ENCODE measurements around the gene RAB9A.

RAB9A gene

GRCh38 chrX:13697976-13698375 lies 9.0 kb downstream of the RAB9A start:
- no peak for TF ChIP-seq CTCF (IDR thresholded peaks at IDR 0.05; ENCODE audit: control insufficient read depth, insufficient read depth, low read depth, low read length, missing control alignments)
- no peak overlapping the region for H3K4me3 ChIP-seq (ENCODE audit: control insufficient read depth, low read depth, low read length)
- no peak for DNase-seq (ENCODE audit: low read depth)

GRCh38 chrX:13698432-13698831 lies 9.5 kb downstream of the RAB9A start:
- DNase-seq (ENCODE audit: low read depth), result no peak
- TF ChIP-seq CTCF (IDR thresholded peaks at IDR 0.05; ENCODE audit: control insufficient read depth, insufficient read depth, low read depth, low read length, missing control alignments), result no peak
- no peak overlapping the region for H3K4me3 ChIP-seq (ENCODE audit: control insufficient read depth, low read depth, low read length)

- no peak for DNase-seq (ENCODE audit: low read depth)
- no peak overlapping the region for H3K4me3 ChIP-seq (ENCODE audit: control insufficient read depth, low read depth, low read length)
- no peak for TF ChIP-seq CTCF (IDR thresholded peaks at IDR 0.05; ENCODE audit: control insufficient read depth, insufficient read depth, low read depth, low read length, missing control alignments)
Measured at GRCh38 chrX:13699183-13699826, 10.4 kb downstream of the RAB9A start.

GRCh38 chrX:13700380-13700779 lies 11.5 kb downstream of the RAB9A start:
- TF ChIP-seq CTCF (IDR thresholded peaks at IDR 0.05; ENCODE audit: control insufficient read depth, insufficient read depth, low read depth, low read length, missing control alignments), result no peak
- no peak overlapping the region for H3K4me3 ChIP-seq (ENCODE audit: control insufficient read depth, low read depth, low read length)
- no peak for DNase-seq (ENCODE audit: low read depth)

GRCh38 chrX:13702111-13702789 lies 13.3 kb downstream of the RAB9A start:
- DNase-seq (ENCODE audit: low read depth), result no peak
- H3K4me3 ChIP-seq (ENCODE audit: control insufficient read depth, low read depth, low read length), result no peak overlapping the region

GRCh38 chrX:13703135-13703534 lies 14.2 kb downstream of the RAB9A start:
- DNase-seq (ENCODE audit: low read depth), result no peak
- H3K4me3 ChIP-seq (ENCODE audit: control insufficient read depth, low read depth, low read length), result no peak overlapping the region
- no peak for TF ChIP-seq CTCF (IDR thresholded peaks at IDR 0.05; ENCODE audit: control insufficient read depth, insufficient read depth, low read depth, low read length, missing control alignments)

More at GRCh38 chrX:13702111-13702789, 13.3 kb downstream of the RAB9A start:
- no peak for TF ChIP-seq CTCF (IDR thresholded peaks at IDR 0.05; ENCODE audit: control insufficient read depth, insufficient read depth, low read depth, low read length, missing control alignments)
